T-helper 2 cell treated with Interferon-gamma antibody and Interleukin-4, amounts not matched to agents 5 μg/mL and 100 μg/mL, for 36 hours (primary cell): Measurements from ENCODE around the gene CLEC4F.

Experiments used
- DNase-seq: peaks from one replicate; pipeline ENCODE4 v3.0.0; 2021; ENCODE audit warnings: low spot score
- H3K27ac Mint-ChIP-seq: one replicate; pipeline ENCODE4 v1.8.0; 2021; ENCODE audit warnings: mild to moderate bottlenecking, mixed read lengths
- H3K27me3 Mint-ChIP-seq: one replicate; pipeline ENCODE4 v1.8.0; 2021; ENCODE audit warnings: low read depth, mixed read lengths
- H3K36me3 Mint-ChIP-seq: one replicate; pipeline ENCODE4 v1.8.0; 2021; ENCODE audit warnings: low read depth, mixed read lengths
- H3K4me1 Mint-ChIP-seq: one replicate; pipeline ENCODE4 v1.8.0; 2021; ENCODE audit warnings: low read depth, mixed read lengths
- H3K4me3 Mint-ChIP-seq: one replicate; pipeline ENCODE4 v1.8.0; 2022; ENCODE audit warnings: mild to moderate bottlenecking, moderate library complexity, mixed read lengths
- H3K9me3 Mint-ChIP-seq: one replicate; pipeline ENCODE4 v1.8.0; 2021; ENCODE audit warnings: mixed read lengths

CLEC4F gene

GRCh38 chr2:70767079-70767698, 53.2 kb downstream of the CLEC4F start:
- Mint-ChIP-seq H3K36me3 (no peaks in the 10 kb centered on the region), H3K4me1 (peaks cover 14% of the 10 kb centered on the region), H3K9me3 (no peaks in the 10 kb centered on the region), H3K4me3 (peak overlapping the region; percentile 76), H3K27me3 (peaks cover 54% of the 10 kb centered on the region), H3K27ac (peak overlapping the region; percentile 36)
- no peak for DNase-seq

GRCh38 chr2:70766357-70767078, 53.9 kb downstream of the CLEC4F start:
- no peaks in the 10 kb centered on the region for H3K36me3 Mint-ChIP-seq
- peaks cover 54% of the 10 kb centered on the region for H3K27me3 Mint-ChIP-seq

GRCh38 chr2:70765507-70765906, 54.9 kb downstream of the CLEC4F start:
- H3K9me3 Mint-ChIP-seq = no peaks in the 10 kb centered on the region
- no peak overlapping the region for H3K27ac Mint-ChIP-seq
- peaks cover 52% of the 10 kb centered on the region for H3K27me3 Mint-ChIP-seq
- DNase-seq = no peak
- H3K4me1 Mint-ChIP-seq = peaks cover 9% of the 10 kb centered on the region
- H3K4me3 Mint-ChIP-seq = no peak overlapping the region
- no peaks in the 10 kb centered on the region for H3K36me3 Mint-ChIP-seq

More at GRCh38 chr2:70766357-70767078, 53.9 kb downstream of the CLEC4F start:
- DNase-seq = no peak
- Mint-ChIP-seq H3K27ac (no peak overlapping the region), H3K9me3 (no peaks in the 10 kb centered on the region), H3K4me3 (peak overlapping the region; percentile 76), H3K4me1 (peaks cover 14% of the 10 kb centered on the region)

- H3K4me3 Mint-ChIP-seq = no peak overlapping the region
- H3K36me3 Mint-ChIP-seq = no peaks in the 10 kb centered on the region
- DNase-seq = no peak
- H3K9me3 Mint-ChIP-seq = no peaks in the 10 kb centered on the region
- H3K27me3 Mint-ChIP-seq = peaks cover 18% of the 10 kb centered on the region
- H3K27ac Mint-ChIP-seq = no peak overlapping the region
- H3K4me1 Mint-ChIP-seq = no peaks in the 10 kb centered on the region
Observed at GRCh38 chr2:70759446-70759845, 61.0 kb downstream of the CLEC4F start.
